HG03354 (cell line): Measurements from ENCODE around the gene SRSF8.

Experiments
- ATAC-seq: cut with Tn5 transposase; IDR thresholded peaks from one replicate; pipeline ENCODE4 v1.9.1; 2021; ENCODE audit warnings: mild to moderate bottlenecking; ENCODE audit not compliant: unreplicated experiment, poor library complexity, severe bottlenecking

The SRSF8 gene

DNA sequence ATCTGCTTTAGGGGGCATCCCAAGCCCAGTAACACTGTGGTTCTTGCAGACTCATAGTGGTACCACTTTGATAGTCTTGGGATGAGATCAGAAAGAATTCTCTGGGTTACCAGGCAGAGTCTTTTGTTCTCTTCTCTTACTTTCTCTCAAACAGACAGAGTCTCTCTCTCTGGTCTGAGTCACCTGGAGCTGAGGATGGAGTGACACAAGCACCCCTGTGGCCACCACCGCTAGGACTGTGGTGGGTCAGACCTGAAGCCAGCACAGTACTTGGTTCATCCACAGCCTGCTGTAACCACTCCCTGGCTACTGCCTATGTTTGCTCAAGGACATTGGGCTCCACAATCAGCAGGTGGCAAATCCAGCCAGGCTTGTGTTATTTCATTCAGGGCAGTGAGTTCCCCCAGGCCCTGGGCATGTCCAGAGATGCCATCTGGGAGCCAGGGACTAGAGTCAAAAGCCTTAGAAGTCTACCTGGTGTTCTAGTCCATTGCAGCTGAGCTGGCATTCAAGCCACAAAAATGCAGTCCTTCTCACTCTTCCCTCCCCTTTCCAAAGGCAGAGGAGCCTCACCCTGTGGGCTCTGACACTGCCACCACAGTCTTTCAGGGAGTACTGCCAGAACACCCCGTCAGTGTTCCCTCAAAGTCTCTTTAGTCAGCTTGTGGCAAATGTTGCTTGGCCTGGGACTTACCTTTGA is 52.8 kb downstream of the SRSF8 start:
- no peak for ATAC-seq
